SIG-M5 treated with dmso at 0.1 percent for 504 hours (cell line): Measurements from ENCODE around the gene ATF6B.

ENCODE experiments used
- DNase-seq: peaks from one replicate; lab custom pipeline; 2025; ENCODE audit not compliant: unreplicated experiment; lab: John Stamatoyannopoulos, UW

The ATF6B gene

GRCh38 chr6:32132110-32132509 is 4.1 kb upstream of the ATF6B start:
- DNase-seq = no peak

- no peak for DNase-seq
These were observed 3.4 kb upstream of the ATF6B start for GRCh38 chr6:32131439-32131948.

DNA sequence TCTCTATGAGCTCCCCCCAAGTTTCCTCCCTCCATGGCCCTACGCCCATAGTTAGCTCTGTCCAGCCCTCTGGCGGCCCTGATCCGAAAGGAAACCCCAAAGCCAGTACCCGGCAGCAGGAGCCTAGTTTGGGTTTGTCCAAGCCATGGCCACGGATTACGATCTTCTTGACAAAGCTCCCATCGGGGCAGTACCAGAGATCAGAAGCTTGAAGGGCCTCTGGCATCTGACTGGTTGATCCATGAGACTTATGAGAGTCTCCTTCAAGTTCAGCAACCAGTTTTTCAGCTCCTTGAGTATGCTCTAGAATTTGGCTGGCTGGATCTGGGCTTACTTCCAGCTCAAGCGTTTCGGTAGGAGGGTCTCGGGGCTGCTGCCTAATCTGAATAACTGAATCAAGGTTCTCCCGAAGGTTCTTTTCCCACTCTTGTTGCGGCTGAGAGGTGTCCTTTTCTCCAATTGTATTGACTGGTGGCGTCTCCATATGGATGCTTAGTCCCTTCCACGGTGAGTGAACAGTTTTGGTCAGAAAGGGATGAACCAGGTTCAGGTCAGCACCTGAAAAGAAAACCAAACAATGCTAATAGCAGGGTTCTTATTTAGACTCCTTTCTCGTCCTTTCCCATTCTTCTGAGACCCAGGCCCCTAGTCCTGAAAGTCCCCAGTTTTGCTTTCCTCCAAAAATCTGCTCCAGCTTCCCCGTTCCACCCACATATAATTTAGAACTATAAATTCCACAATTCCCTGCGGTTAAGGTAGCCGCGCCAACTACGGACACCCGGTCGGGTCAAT is 1.4 kb upstream of the ATF6B start:
- DNase-seq = no peak

DNA sequence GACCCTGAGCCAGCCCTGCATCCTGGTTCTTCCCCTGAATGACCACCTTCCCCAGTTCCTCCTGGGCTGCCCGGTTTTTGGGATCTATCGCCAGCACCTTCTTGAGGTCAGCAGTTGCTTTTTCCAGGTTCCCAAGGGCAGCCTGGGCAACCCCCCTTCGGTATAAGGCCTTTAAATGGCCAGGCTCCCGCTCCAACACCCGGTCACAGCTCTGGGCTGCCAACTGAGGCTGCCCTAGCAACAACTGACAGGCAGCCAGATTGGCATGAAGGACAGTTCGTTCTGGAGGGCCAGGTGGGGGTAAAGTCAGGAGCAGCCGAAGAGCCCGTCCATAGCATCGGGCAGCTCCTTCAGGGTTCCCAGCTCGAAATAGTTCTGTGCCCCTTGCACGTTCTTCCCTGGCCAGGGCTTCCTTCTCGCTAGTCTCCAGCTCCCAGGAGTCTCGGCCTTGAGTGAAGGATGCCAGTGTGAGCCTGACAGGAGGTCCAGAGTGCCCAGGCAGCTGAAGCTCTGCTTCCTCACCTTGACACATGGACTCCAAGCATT is 778 bp upstream of the ATF6B start:
- no peak for DNase-seq

GRCh38 chr6:32127409-32127716 is 683 bp downstream of the ATF6B start:
- no peak for DNase-seq

- no peak for DNase-seq
These were observed 1.2 kb downstream of the ATF6B start for GRCh38 chr6:32126880-32127279.

- no peak for DNase-seq
These were observed 4.4 kb downstream of the ATF6B start for GRCh38 chr6:32123681-32124080.

- DNase-seq = no peak
These were observed 7.4 kb downstream of the ATF6B start for GRCh38 chr6:32120573-32121059.

- peak; percentile 49 for DNase-seq
These were observed 9.0 kb downstream of the ATF6B start for GRCh38 chr6:32118782-32119628.

DNA sequence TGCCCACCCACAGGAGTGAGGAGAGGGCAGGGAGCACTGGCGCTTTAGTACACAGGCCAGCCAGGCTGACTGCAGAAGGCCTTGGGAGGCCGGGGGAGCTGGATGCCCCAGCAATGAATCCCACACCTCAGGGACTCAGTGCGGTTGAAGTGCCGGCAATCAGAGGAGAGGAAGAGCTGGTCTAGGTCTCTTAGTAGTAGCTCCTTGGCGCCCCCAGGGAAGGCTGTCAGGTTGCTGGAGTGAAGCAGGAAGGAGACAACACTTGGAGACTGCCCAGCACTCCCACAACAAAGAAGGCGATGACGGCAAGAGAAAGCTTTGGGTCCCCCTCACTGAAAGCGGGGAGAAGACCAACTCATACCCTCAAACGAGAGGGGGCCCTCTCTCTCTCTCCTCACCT is 10.6 kb downstream of the ATF6B start:
- no peak for DNase-seq

DNA sequence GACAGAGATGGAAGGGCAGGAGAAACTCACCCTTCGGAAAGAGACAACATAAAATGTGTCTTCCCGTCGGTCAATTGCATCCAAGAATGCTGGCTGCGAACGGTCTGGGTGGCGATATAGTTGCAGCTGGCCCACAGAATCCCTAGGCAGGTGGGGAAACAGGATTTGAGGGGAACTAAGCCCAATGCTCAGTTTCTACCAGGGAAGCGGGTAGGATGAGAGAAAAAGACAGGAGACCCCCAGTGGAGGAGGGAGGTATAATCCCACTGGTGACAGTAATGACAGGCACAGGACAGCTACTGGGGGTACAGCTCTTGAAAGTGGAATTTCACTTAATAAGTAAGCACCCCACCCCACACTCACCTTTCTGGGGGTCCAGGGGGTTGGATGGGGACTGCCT is 11.4 kb downstream of the ATF6B start:
- peak; percentile 27 for DNase-seq

DNA sequence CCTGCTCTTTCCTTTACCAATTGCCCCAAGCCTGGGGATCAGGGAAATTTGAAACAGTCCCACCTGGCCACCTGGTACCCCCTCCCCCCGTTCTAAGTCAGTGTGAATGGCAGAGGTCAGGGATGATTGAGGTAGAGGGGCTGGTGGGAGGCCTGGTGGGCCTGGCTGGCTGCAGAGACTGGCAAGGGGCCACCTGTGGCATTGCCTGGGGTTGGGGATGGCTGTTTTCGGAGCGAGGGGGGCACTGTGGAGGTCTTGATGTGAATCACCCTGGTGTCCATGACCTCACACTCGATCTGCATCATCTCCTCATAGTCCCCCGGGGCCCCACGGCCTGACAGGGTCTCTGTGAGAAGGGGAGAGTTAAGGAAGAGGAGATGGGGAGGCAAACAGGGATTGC is 12.4 kb downstream of the ATF6B start:
- no peak for DNase-seq

DNA sequence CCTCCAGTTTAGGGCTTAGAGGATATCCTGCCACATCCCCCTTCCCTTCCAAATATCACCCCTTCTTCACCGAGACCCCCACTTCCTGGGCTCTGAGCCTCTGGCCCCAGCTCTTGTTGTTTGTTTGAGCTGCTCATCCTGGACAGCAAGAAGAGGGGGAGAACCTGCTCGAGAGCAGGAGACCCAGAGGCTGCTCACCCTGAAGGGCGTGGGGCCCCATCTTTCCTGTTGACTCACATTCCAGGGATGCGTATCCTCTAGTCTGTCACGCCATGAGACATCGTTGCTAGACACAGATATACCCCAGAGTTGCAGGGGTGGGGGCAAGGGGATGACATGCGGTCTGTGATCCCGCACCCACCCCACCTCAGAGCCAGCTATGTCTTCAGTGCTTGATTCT is 13.2 kb downstream of the ATF6B start:
- DNase-seq = no peak

- no peak for DNase-seq
These were observed 14.4 kb downstream of the ATF6B start for GRCh38 chr6:32113386-32114352.

GRCh38 chr6:32112431-32112980 is 15.5 kb downstream of the ATF6B start:
- no peak for DNase-seq

DNA sequence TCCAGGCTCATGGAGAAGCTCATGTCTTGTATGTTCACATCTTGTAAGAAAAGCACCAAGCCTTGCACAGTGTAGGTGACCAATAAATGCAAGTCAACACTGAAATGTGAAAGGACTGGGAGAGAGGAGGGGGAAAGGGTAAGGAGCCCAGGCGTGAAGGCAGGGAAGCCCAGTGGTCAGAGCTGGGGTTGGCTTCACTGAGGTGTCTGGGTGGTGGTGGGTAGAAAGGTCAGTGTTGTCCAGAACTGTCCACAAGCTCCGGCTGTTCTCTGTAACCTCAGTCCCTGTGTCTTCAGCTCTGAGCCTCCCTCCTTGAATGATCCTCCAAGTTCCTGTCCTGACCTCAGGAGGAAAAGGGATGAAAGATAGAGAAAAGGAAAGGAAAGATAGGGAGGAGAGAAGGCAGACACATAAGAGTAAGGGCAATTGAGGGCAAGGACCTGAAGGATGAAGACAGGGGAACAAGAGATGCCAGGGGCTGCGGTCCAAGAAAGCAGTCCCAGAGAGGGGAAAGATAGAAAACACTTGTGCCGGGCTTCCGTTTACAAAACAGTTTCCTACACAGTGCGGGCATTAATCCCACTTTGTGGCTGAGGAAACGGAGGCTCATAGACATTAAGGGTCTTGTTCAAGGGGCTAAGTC is 16.5 kb downstream of the ATF6B start:
- DNase-seq = no peak

DNA sequence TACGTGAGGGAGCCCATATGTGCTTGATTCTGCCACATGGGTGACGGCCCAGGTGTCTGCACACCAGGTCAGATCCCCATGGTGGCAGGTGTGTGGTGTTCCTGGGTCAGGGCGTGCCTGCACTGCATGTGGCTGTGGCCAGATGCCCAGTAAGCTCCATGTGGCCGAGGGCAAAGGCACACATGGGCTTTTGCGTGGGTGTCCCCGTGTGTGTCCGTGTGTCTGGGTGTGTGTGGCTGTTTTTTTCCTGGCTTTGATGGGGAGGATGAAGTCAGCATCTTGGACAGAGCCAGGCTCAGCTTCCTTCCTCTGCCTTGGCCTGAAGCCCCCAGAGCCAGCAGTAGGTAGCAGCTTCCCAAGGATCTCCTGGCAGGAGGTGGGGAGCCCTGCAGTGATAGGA is 17.4 kb downstream of the ATF6B start:
- no peak for DNase-seq

DNA sequence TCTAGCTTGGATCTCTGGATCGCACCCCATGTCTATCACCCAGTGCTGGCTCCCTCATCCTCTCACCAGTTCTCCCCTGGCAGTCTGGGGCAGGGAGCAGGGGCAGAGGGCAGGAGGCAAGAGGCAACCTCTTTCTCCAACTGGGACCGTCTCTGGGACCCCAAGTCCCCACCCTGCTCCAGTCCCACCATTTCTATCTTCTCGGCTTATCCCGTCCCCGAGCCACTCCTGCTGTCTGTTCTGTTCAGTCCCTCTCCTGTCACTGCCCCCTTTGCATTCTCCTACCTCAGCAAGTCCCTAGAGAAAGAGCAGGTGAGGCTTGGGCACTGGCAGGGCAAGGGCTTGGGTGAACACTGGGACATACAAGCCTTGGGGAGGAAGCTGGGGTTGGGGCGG is 18.3 kb downstream of the ATF6B start:
- DNase-seq = no peak

GRCh38 chr6:32109114-32109764 is 18.8 kb downstream of the ATF6B start, which contains the start of gene TNXB:
TSS of gene TNXB (minus strand) at chr6:32109338. CDS start at chr6:32098198, 11,140 bp downstream.
- DNase-seq = no peak
